Measurements from ENCODE around the gene DNAJB8.

The DNAJB8 gene

DNA sequence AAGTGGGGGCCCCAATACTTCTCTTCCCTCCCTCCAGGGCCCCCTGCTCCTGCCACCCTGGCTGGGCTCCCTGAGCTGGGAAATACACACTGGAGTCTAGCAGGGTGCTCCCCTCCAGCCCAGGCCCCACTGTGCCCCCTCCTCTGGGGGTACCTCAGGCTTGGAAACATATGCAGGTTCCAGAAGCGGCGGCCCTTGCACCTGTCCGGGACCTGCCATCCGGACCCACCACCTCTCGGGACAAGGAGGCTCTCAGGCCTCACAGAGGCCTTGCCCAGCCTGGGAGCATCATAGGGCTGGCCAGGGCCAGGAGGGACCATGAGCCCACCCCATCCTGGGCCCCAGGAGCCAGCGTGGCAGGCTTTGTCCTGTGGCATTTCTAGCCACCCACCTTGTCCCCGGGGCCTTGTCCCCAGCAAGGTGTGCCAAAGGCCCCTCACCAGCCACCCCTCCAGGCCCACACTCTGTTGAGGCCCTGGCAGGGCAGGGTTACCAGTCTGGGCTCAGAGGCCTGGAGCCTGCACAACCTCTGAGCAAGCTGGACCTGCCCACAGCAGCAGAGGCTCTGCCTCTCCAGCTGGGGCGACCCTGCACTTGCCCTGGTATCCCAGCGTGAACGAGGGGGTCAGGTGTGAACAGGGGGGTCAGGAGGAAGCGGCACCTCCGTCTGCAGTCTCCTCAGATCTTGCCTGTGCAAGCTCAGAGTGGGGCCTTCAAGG lies 45.8 kb downstream of the DNAJB8 start:
- DNase-seq: no peak
- no peak overlapping the region for H3K4me3 ChIP-seq (ENCODE audit: low read depth, low read length)

DNA sequence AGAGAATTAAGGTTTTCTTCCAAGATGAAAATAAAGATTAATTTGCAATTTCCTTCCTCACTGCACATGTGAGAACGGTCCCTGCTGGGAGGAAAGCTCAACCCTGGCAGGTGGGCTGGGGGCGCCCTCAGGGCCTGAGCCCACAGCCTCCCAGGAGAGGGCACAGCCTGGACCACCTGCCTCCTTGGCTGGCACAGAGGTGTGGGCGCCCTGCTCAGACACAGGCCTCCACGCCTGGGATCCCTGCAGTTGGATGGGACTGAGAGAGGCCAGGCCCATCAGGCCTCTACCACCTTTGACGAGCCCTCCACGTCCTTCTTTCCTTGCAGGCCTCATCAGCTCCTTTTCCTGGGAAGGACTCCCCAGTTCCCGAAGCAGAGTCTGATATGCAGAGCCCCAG lies 46.4 kb downstream of the DNAJB8 start:
- no peaks in the 10 kb centered on the region for H3K9me3 ChIP-seq (ENCODE audit: severe bottlenecking)
- TF ChIP-seq, protein P1, sequence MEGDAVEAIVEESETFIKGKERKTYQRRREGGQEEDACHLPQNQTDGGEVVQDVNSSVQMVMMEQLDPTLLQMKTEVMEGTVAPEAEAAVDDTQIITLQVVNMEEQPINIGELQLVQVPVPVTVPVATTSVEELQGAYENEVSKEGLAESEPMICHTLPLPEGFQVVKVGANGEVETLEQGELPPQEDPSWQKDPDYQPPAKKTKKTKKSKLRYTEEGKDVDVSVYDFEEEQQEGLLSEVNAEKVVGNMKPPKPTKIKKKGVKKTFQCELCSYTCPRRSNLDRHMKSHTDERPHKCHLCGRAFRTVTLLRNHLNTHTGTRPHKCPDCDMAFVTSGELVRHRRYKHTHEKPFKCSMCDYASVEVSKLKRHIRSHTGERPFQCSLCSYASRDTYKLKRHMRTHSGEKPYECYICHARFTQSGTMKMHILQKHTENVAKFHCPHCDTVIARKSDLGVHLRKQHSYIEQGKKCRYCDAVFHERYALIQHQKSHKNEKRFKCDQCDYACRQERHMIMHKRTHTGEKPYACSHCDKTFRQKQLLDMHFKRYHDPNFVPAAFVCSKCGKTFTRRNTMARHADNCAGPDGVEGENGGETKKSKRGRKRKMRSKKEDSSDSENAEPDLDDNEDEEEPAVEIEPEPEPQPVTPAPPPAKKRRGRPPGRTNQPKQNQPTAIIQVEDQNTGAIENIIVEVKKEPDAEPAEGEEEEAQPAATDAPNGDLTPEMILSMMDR (IDR thresholded peaks at IDR 0.05; ENCODE audit: low read depth, low read length): no peak

More for the DNA sequence above, 45.8 kb downstream of the DNAJB8 start:
- Histone ChIP-seq H3K36me3 (no peaks in the 10 kb centered on the region), H3K27me3 (ENCODE audit: insufficient read depth, low read depth, severe bottlenecking) (no peaks in the 10 kb centered on the region), H3K27ac (no peak overlapping the region), H3K9me3 (ENCODE audit: severe bottlenecking) (no peaks in the 10 kb centered on the region)
- TF ChIP-seq, protein P1 (IDR thresholded peaks at IDR 0.05; ENCODE audit: low read depth, low read length): no peak

DNA sequence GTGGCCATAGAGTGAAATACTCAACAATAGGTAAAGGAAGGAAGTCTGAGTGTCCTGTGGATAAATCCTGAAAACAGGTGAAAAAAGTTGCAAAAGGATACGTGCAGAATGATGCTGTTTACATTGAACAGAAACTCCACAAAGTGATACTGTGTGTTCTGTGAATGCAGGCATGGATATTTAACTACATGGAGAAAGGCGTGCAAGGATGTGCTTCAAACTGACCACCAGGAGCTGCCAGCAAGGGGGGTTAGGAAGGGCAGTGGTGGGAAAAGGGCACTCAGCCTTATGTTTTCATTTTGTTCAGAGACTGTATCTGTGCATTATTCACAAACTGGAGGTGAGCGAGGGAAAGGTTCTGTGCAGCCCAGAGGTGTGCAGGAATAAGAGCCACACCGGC lies 47.4 kb downstream of the DNAJB8 start:
- no peaks in the 10 kb centered on the region for H3K27me3 ChIP-seq (ENCODE audit: insufficient read depth, low read depth, severe bottlenecking)
- DNase-seq: no peak
- no peak overlapping the region for H3K27ac ChIP-seq
- no peaks in the 10 kb centered on the region for H3K9me3 ChIP-seq (ENCODE audit: severe bottlenecking)
- TF ChIP-seq, protein P1 (IDR thresholded peaks at IDR 0.05; ENCODE audit: low read depth, low read length): no peak
- no peak overlapping the region for H3K4me3 ChIP-seq (ENCODE audit: low read depth, low read length)
- H3K36me3 ChIP-seq: no peaks in the 10 kb centered on the region

More for the DNA sequence above, 46.4 kb downstream of the DNAJB8 start:
- Histone ChIP-seq H3K27me3 (ENCODE audit: insufficient read depth, low read depth, severe bottlenecking) (no peaks in the 10 kb centered on the region), H3K36me3 (no peaks in the 10 kb centered on the region), H3K27ac (no peak overlapping the region), H3K4me3 (ENCODE audit: low read depth, low read length) (no peak overlapping the region)
- no peak for DNase-seq

DNA sequence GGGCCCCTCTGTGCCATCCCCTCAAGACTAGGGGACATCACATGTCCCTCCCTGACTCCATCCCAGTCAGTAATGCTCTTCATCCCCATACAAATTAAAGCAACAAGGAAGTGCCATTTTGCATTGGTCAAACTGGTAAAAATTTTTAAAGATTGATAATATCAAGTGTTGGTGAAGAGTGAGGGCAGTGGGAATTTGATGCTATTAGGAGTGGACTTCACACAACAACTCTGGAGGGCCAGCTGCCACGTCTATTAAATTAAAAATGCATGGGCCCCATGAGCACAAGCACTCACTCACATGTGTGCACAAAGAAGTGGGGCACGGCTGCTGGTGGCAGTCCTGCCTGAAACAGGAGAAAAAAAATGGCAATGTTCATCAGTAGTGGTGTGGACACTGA lies 47.8 kb downstream of the DNAJB8 start:
- TF ChIP-seq, protein P1 (IDR thresholded peaks at IDR 0.05; ENCODE audit: low read depth, low read length): no peak
- H3K4me3 ChIP-seq (ENCODE audit: low read depth, low read length): no peak overlapping the region
- no peaks in the 10 kb centered on the region for H3K27me3 ChIP-seq (ENCODE audit: insufficient read depth, low read depth, severe bottlenecking)
- H3K27ac ChIP-seq: no peak overlapping the region
- no peak for DNase-seq
- no peaks in the 10 kb centered on the region for H3K9me3 ChIP-seq (ENCODE audit: severe bottlenecking)
- no peaks in the 10 kb centered on the region for H3K36me3 ChIP-seq

DNA sequence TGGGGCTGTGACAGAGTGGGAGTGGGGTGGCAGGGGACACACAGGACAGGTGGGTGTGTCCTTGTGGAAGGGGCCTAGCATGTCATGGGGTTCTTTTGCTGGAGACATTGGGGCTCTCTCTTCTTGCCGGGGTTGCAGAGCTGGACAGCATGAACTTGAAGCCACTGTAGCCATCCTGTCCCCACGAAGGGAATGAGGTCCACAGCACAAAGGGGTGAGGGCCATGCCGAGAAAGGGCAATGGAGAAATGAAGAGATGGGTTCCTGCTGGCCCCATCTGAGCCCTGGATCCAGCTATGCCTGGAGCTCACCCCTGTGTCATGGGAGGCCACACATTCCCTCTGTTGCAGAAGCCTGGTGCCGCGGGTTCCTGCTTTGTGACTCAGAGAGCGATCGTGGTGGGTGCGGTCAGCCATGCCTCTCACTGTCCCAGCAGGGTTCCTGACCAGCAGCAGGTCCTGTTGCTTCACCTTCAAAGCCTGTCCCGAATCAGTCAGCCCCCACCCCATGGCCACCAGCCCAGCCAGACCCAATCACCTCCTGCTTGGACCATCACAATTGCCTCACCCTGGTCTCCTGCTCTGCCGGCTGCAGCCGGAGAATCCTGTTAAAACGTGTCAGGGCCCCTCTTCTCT lies 50.0 kb downstream of the DNAJB8 start:
- Histone ChIP-seq H3K27me3 (ENCODE audit: insufficient read depth, low read depth, severe bottlenecking) (no peaks in the 10 kb centered on the region), H3K9me3 (ENCODE audit: severe bottlenecking) (no peaks in the 10 kb centered on the region), H3K27ac (no peak overlapping the region), H3K36me3 (no peaks in the 10 kb centered on the region), H3K4me3 (ENCODE audit: low read depth, low read length) (no peak overlapping the region)
- TF ChIP-seq, protein P1 (IDR thresholded peaks at IDR 0.05; ENCODE audit: low read depth, low read length): no peak
- no peak for DNase-seq
